HG02571 (cell line): ENCODE data around the gene PKD2L1.
"Not testable (repeated sequence)": the region's sequence is repeated elsewhere in the genome, so short reads cannot be mapped to it uniquely, and the experiment has no call there.

ENCODE experiments used
- ATAC-seq: cut with Tn5 transposase; IDR thresholded peaks from one replicate; pipeline ENCODE4 v1.9.1; 2021; ENCODE audit warnings: mild to moderate bottlenecking, moderate library complexity; ENCODE audit not compliant: unreplicated experiment

PKD2L1 gene

GRCh38 chr10:100330079-100330478 lies at the start of gene PKD2L1:
Gene PKD2L1 (minus strand): TSS chr10:100330228. CDS start chr10:100330103, 125 bp downstream.
- ATAC-seq = no peak

- ATAC-seq = no peak
These were observed 47.8 kb upstream of the PKD2L1 start for GRCh38 chr10:100377830-100378229.

GRCh38 chr10:100376656-100377055 lies 46.6 kb upstream of the PKD2L1 start:
- not testable (repeated sequence) for ATAC-seq

- not testable (repeated sequence) for ATAC-seq
These were observed 44.8 kb upstream of the PKD2L1 start for GRCh38 chr10:100374677-100375353.

GRCh38 chr10:100374200-100374655 lies 44.2 kb upstream of the PKD2L1 start:
- ATAC-seq = no peak

GRCh38 chr10:100373298-100374199 lies 43.5 kb upstream of the PKD2L1 start:
- peak; percentile 95 for ATAC-seq

- ATAC-seq = no peak
These were observed 42.6 kb upstream of the PKD2L1 start for GRCh38 chr10:100372415-100373297.

GRCh38 chr10:100371482-100372027 lies 41.5 kb upstream of the PKD2L1 start:
- no peak for ATAC-seq

- no peak for ATAC-seq
These were observed 40.9 kb upstream of the PKD2L1 start for GRCh38 chr10:100370714-100371481.

GRCh38 chr10:100368721-100369120 lies 38.7 kb upstream of the PKD2L1 start:
- ATAC-seq = no peak

GRCh38 chr10:100364735-100365391 lies 34.8 kb upstream of the PKD2L1 start:
- no peak for ATAC-seq

- ATAC-seq = no peak
These were observed 34.1 kb upstream of the PKD2L1 start for GRCh38 chr10:100364175-100364574.

GRCh38 chr10:100362570-100363496 lies 32.8 kb upstream of the PKD2L1 start:
- ATAC-seq = no peak

- no peak for ATAC-seq
These were observed 30.2 kb upstream of the PKD2L1 start for GRCh38 chr10:100360234-100360633.

- ATAC-seq = no peak
These were observed 29.6 kb upstream of the PKD2L1 start for GRCh38 chr10:100359529-100360150.

- ATAC-seq = no peak
These were observed 29.0 kb upstream of the PKD2L1 start for GRCh38 chr10:100359030-100359432.

GRCh38 chr10:100357059-100357858 lies 27.2 kb upstream of the PKD2L1 start:
- ATAC-seq = no peak
